HG03469 (cell line): ENCODE measurements around the gene CELA2B.

Source experiments
- ATAC-seq: cut with Tn5 transposase; IDR thresholded peaks from one replicate; pipeline ENCODE4 v1.9.1; 2021; ENCODE audit warnings: mild to moderate bottlenecking, moderate library complexity, moderate number of reproducible peaks; ENCODE audit not compliant: unreplicated experiment

CELA2B gene

DNA sequence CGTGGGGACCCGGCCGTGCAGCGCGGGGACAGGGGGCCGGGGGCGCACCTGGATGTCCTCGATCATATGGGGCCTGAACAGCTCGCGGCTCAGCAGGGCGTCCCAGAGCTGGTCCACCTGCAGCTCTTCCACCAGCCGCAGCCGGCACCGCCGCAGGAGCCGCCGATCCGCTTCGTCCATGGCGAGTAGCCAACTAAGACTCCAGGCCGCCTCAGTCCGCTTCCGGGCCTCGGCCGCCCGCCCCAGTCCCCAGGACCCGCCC is 48.0 kb downstream of the CELA2B start, which contains the start of gene CASP9:
CASP9 (minus strand) TSS at position 195 of the 262 bp plus-strand sequence; CDS start at position 180, 15 bp downstream.
- peak; percentile 7 for ATAC-seq

DNA sequence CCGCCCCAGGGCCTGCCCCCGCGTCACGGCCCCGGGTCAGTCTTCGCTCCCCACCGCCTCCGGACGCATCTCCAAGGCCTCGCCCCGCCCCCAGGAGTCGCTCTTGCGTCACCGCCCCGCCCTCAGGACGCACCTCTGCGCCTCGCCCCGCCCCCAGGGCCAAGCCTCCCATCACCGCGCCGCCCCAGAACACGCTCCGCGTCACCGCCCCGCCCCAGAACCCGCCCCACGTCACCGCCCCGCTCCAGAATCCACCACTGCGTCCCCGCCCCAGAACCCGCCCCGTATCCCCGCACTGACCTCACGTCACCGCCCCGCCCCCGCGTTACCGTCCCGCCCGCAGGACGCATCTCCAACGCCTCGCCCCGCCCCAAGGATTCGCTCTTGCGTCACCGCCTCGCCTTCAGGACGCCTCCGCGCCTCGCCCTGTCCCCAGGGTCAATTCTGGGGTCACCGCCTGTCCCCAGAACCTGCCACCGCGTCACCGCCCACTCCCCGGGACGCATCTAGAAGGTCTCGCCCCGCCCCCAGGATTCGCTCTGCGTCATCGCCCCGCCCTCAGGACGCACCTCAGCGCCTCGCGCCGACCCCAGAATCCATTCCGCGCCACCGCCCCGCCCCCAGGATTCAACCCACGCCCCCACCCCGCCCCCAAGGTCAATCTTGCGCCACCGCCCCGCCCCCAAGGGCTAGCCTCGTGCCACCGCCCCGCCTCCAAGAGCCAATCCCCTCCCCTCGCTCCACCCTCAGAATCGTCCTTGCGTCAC is 48.6 kb downstream of the CELA2B start:
- ATAC-seq = peak; percentile 21

- no peak for ATAC-seq
Observed at GRCh38 chr1:15525050-15526020, 49.4 kb downstream of the CELA2B start.

DNA sequence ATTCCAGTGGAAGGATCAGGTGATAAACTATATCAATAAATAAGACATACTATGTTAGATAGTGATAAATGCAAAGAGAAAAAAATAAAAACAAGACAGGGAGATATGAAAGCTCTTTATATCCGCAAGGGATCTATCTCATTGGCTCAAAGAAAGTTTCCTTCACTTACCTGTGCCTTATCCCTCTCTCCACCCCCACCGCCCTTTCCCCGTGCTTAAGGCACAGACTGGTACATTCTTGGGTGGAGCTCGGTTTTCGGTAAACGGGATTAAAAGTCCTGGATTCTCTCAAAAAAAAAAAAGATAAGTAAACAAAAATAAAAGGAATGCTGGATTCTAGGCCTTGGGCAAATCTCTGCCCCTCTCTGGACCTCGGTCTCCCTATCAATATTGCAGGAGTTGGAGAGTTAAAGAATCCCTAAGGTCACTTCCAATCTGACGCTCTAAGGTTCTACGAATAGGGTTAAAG is 50.2 kb downstream of the CELA2B start:
- ATAC-seq = no peak

DNA sequence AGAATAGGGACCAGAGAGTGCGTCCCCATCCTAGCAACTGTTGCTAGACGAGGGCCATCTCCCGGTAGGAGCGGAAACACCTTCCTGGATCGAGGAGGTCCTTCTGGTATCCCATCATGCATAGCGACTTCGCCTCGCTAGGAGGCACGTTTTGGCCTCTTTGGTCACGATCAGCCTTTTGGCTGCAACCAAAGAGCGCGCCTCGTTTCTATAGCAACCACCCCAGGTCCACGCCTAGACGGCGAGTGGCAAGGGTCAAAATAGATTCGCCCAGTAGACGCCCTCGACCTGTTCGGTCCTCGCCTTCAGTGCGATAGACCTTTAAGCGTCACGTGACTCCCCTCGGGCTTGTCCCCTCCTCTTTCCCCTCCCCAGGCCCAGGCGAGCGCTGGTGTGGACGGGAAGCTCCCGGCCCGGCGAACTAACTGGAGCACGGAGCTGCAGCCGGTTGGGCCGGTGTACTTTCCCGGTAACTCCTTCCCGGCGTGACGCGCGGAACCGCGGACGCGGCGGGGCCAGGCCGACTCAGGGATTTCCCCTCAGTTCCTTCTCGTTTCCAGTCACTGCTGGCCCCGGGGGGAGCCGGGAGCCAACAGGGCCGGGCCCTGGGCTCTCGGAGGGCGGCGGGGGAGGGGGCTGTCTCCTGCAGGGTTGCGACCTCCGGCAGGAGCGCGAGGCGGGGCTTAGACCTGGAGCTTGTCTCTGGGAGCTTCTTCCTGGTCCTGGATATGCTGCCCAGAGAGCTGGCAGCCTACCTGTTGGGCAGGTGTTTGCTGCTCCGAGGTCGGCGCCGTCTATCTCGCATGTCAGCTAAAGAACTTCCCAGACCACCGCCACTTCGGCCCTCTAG is 50.8 kb downstream of the CELA2B start, which contains the start of gene DNAJC16:
DNAJC16 (plus strand) TSS at position 359 of the 850 bp plus-strand sequence. CDS start 2,258 bp downstream, outside the sequence.
- ATAC-seq = peak; percentile 52

DNA sequence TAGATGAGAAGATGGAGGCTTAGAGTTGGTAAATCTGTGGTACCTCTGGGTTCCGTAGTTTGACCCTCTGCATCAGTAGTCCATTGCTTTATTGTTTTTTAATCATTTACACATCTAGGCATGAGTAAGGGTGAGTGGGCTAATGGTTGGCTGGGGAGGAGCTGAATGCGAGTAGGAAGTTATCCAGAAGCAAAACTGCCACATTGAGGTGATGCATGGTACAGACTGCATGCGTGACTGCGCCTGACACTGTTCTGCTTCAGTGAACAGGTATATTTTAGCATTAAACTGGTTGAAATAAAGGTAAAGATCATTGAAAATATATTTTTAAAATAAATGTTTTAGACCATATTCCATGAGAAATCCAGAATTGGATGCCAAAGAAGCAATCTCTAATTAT is 55.1 kb downstream of the CELA2B start:
- no peak for ATAC-seq

DNA sequence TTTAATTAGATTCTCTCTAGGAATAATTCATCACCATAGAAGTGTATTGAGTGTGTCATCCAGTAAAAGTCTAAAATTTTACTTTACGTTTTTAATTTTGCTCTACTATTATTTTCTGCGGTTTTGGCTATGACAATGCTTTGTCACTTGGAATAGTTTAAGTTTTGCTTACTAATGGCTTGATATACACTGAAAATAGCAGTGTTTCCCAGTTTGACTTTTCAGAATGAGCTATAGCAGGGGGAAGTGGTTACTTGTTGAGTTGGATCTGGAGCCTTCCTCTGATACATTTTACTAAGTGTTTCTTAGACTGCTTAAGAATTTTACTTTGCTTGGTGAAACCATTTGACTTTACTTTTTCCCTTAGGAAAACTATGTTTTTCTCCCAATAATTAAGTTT is 55.8 kb downstream of the CELA2B start:
- no peak for ATAC-seq

GRCh38 chr1:15538771-15539170 is 62.9 kb downstream of the CELA2B start:
- no peak for ATAC-seq

GRCh38 chr1:15540186-15540585 is 64.3 kb downstream of the CELA2B start:
- ATAC-seq = no peak
